Esophagus squamous epithelium (tissue), 5 donors: ENCODE measurements around the gene CFAP97. TPM values are rescaled to one million over a fixed set of nuclear protein-coding genes. Genes with fewer than 3 reads are reported as not detected.

Source experiments
- DNase-seq: peaks from one replicate; lab custom pipeline; 2025; lab: John Stamatoyannopoulos, UW
- H3K27ac ChIP-seq, 4 donors: fragments of 200-600 bp; sonication (generic); one replicate each; pipeline ENCODE4 v1.5.1; 2016 to 2019; ENCODE audit warnings: mild to moderate bottlenecking in 1 of 4
- H3K27me3 ChIP-seq, 4 donors: fragments of 200-600 bp; sonication (generic); 1 replicate in 3 of 4; 2 replicates in 1 of 4; pipeline versions ENCODE4 v1.5.1 to v1.6.0; 2017 to 2021; ENCODE audit warnings: antibody characterized with exemption in 1 of 4
- H3K36me3 ChIP-seq, 3 donors: fragments of 200-600 bp; sonication (generic); one replicate each; pipeline ENCODE4 v1.5.1; 2016 to 2019
- H3K4me1 ChIP-seq, 3 donors: fragments of 200-600 bp; sonication (generic); one replicate each; pipeline ENCODE4 v1.5.1; 2017 to 2019
- H3K4me3 ChIP-seq, 4 donors: fragments of 200-600 bp; sonication (generic); 1 replicate in 3 of 4; 2 replicates in 1 of 4; pipeline ENCODE4 v1.5.1; 2016 to 2019; ENCODE audit warnings: mild to moderate bottlenecking in 2 of 4, moderate library complexity in 1 of 4
- H3K9me3 ChIP-seq, 3 donors: fragments of 200-600 bp; sonication (generic); one replicate each; pipeline ENCODE4 v1.5.1; 2016 to 2019
- CTCF ChIP-seq, 6 experiments: fragments of 450-650 bp in 4 of 6; fragments of 200-600 bp in 2 of 6; sonication (generic) in 2 of 6; IDR thresholded peaks; one replicate each; pipeline ENCODE4 v1.5.1; 2016 to 2019; ENCODE audit warnings: antibody characterized with exemption in 6 of 6, mild to moderate bottlenecking in 4 of 6, moderate library complexity in 4 of 6
- POLR2A ChIP-seq, 4 donors: fragments of 450-650 bp; IDR thresholded peaks; one replicate each; pipeline ENCODE4 v1.6.1; 2017; ENCODE audit warnings: antibody characterized with exemption in 4 of 4, mild to moderate bottlenecking in 4 of 4, moderate library complexity in 3 of 4
- WGBS, 2 donors: methylation state at CpG; one replicate each; pipeline ENCODE4 v1.1.5; 2018; 5-methylcytosine and 5-hydroxymethylcytosine counted together
- intact Hi-C: fragments of 100-400 bp; cut with DNase I; formaldehyde crosslinking; loops from one replicate; pipeline ENCODE4 v1.15.0; 2022
- total RNA-seq, 4 donors: library from RNA; depleted of rRNA; stranded (reverse); fragments of >200 nt; gene quantifications; one replicate each; pipeline ENCODE4 v1.1.0, GENCODE V29; 2016
- donor health status: DM: yes; HTN: yes; CAD: no.

The CFAP97 gene
- total RNA-seq: 10 to 100 TPM; 14.6 to 34.0 (median 20.0) TPM

GRCh38 chr4:185203486-185204237, at the start of gene CFAP97:
TSS of gene CFAP97 (minus strand) at chr4:185204000. CDS start at chr4:185191196, 12,804 bp downstream.
- 0% methylated on average over 11 of the region's 103 CpGs; no CpG with 5 or more reads in 1 of the 2 donors for WGBS, 2 donors
- no peaks in the 10 kb centered on the region for H3K9me3 ChIP-seq
- H3K36me3 ChIP-seq: peaks cover 0 to 8% (median 0%) of the 10 kb centered on the region in 3 donors
- peak within 1 kb of the TSS; percentile 62 to 96 (median 82) for H3K4me3 ChIP-seq
- intact Hi-C loops: loop anchor here (10.0 kb wide), 1 partner anchor 191 kb away; the partner anchor contains the start of genes ANKRD37 and LRP2BP
- no peaks in the 10 kb centered on the region for H3K27me3 ChIP-seq
- H3K27ac ChIP-seq: peak within 1 kb of the TSS; percentile 92 to 98 (median 96)
- DNase-seq: peak; percentile 41
- TF ChIP-seq POLR2A (IDR thresholded peaks at IDR 0.05) (peak in 2 of 4 donors; percentile 78 to 82), CTCF (IDR thresholded peaks at IDR 0.05) (peak in 2 of 6 experiments; percentile 5 to 32)
- peaks cover 19 to 40% (median 20%) of the 10 kb centered on the region in 3 donors for H3K4me1 ChIP-seq

GRCh38 chr4:185249105-185249504, 45.3 kb upstream of the CFAP97 start:
- peaks cover 0 to 5% (median 3%) of the 10 kb centered on the region in 3 donors for H3K4me1 ChIP-seq
- no peaks in the 10 kb centered on the region for H3K27me3 ChIP-seq
- WGBS, 2 donors: 69 to 82% methylated on average over 2 of the region's 2 CpGs
- no peak for DNase-seq
- H3K36me3 ChIP-seq: no peaks in the 10 kb centered on the region
- intact Hi-C loops: no loop called here
- H3K27ac ChIP-seq: no peak overlapping the region
- H3K4me3 ChIP-seq: no peak overlapping the region
- TF ChIP-seq CTCF (IDR thresholded peaks at IDR 0.05) (no peak), POLR2A (IDR thresholded peaks at IDR 0.05) (no peak)
- H3K9me3 ChIP-seq: no peaks in the 10 kb centered on the region

GRCh38 chr4:185248393-185249039, 44.7 kb upstream of the CFAP97 start:
- DNase-seq: no peak
- intact Hi-C loops: no loop called here
- 94 to 97% methylated on average over 3 of the region's 3 CpGs for WGBS, 2 donors

GRCh38 chr4:185247151-185247550, 43.4 kb upstream of the CFAP97 start:
- H3K36me3 ChIP-seq: no peaks in the 10 kb centered on the region
- H3K9me3 ChIP-seq: no peaks in the 10 kb centered on the region
- no peak overlapping the region for H3K4me3 ChIP-seq
- no peak for TF ChIP-seq POLR2A (IDR thresholded peaks at IDR 0.05)
- TF ChIP-seq CTCF (IDR thresholded peaks at IDR 0.05): no peak
- WGBS, 2 donors: 71 to 73% methylated on average over 1 of the region's 1 CpG
- DNase-seq: no peak
- intact Hi-C loops: no loop called here
- peaks cover 0 to 13% (median 3%) of the 10 kb centered on the region in 3 donors for H3K4me1 ChIP-seq
- H3K27ac ChIP-seq: no peak overlapping the region
- no peaks in the 10 kb centered on the region for H3K27me3 ChIP-seq

More at GRCh38 chr4:185248393-185249039, 44.7 kb upstream of the CFAP97 start:
- no peak overlapping the region for H3K4me3 ChIP-seq
- H3K27me3 ChIP-seq: no peaks in the 10 kb centered on the region
- H3K27ac ChIP-seq: no peak overlapping the region
- H3K36me3 ChIP-seq: no peaks in the 10 kb centered on the region
- H3K9me3 ChIP-seq: no peaks in the 10 kb centered on the region
- TF ChIP-seq CTCF (IDR thresholded peaks at IDR 0.05) (no peak), POLR2A (IDR thresholded peaks at IDR 0.05) (no peak)
- peaks cover 0 to 5% (median 3%) of the 10 kb centered on the region in 3 donors for H3K4me1 ChIP-seq

- H3K27ac ChIP-seq: no peak overlapping the region
- H3K36me3 ChIP-seq: no peaks in the 10 kb centered on the region
- H3K4me1 ChIP-seq: peaks cover 0 to 9% (median 0%) of the 10 kb centered on the region in 3 donors
- no peak for DNase-seq
- WGBS, 2 donors: 59 to 79% methylated on average over 1 of the region's 1 CpG
- intact Hi-C loops: no loop called here
- no peak for TF ChIP-seq CTCF (IDR thresholded peaks at IDR 0.05)
- TF ChIP-seq POLR2A (IDR thresholded peaks at IDR 0.05): no peak
- H3K9me3 ChIP-seq: no peaks in the 10 kb centered on the region
- no peak overlapping the region for H3K4me3 ChIP-seq
- no peaks in the 10 kb centered on the region for H3K27me3 ChIP-seq
Observed at GRCh38 chr4:185246453-185246852, 42.7 kb upstream of the CFAP97 start.
